ENCODE measurements around the gene PDCD4.

DNA sequence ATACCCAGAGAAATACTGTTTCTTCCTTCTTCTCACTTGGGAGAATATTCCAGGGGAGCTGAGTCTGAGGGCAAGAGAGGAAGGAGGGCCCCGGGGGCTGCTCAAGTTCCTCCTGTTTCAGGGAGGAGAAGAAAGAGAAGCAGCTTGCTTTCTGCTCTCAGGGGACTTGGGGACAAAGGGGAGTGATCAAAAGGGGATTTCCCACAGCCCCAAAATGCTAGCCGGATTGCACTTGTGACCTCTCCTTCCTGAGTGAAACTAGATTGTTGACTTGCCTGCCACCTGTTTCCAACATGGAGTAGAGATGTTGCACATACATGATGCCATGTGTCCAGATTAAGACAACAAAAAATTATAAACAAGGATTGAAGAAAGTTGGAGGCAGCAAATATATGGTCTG lies 28.7 kb upstream of the PDCD4 start:
- TF ChIP-seq TEAD4 (IDR thresholded peaks at IDR 0.05; ENCODE audit: low read length) (no peak), TEAD4 (CRISPR knock-in tag; IDR thresholded peaks at IDR 0.05; ENCODE audit: borderline replicate concordance) (no peak), FOXK2 (conservative IDR thresholded peaks at IDR 0.05 in 1 of 2, IDR thresholded peaks at IDR 0.05 in 1 of 2; ENCODE audit: low read depth in 2 of 2) (no peak), CTCF (IDR thresholded peaks at IDR 0.05 in 2 of 3, conservative IDR thresholded peaks at IDR 0.05 in 1 of 3; ENCODE audit: insufficient read depth in 2 of 3, low read depth in 1 of 3, low read length in 3 of 3) (no peak), EZH2 (IDR thresholded peaks at IDR 0.05; ENCODE audit: borderline replicate concordance, low read depth, low read length) (no peak), NFYB (IDR thresholded peaks at IDR 0.05; ENCODE audit: extremely low read depth, insufficient read length) (no peak), RNF2 (IDR thresholded peaks at IDR 0.05) (no peak), ERF (CRISPR knock-in tag; IDR thresholded peaks at IDR 0.05) (no peak), KAT2B (IDR thresholded peaks at IDR 0.05; ENCODE audit: low read depth, low read length) (no peak), GATAD2A (IDR thresholded peaks at IDR 0.05) (no peak), NR3C1 (CRISPR knock-in tag; IDR thresholded peaks at IDR 0.05) (no peak), RBM22 (IDR thresholded peaks at IDR 0.05; ENCODE audit: low read depth, low read length, poor library complexity, severe bottlenecking) (no peak), FOXJ2 (tag; IDR thresholded peaks at IDR 0.05) (no peak)
